Measurements from ENCODE around the gene SV2B.

Gene SV2B

GRCh38 chr15:91124132-91124531, 24.1 kb downstream of the SV2B start:
- TF ChIP-seq CTCF (IDR thresholded peaks at IDR 0.05; ENCODE audit: low read depth, low read length, missing control alignments): no peak
- no peak for DNase-seq (ENCODE audit: low read depth)
- H3K4me3 ChIP-seq (ENCODE audit: low read depth, low read length): no peak overlapping the region

DNA sequence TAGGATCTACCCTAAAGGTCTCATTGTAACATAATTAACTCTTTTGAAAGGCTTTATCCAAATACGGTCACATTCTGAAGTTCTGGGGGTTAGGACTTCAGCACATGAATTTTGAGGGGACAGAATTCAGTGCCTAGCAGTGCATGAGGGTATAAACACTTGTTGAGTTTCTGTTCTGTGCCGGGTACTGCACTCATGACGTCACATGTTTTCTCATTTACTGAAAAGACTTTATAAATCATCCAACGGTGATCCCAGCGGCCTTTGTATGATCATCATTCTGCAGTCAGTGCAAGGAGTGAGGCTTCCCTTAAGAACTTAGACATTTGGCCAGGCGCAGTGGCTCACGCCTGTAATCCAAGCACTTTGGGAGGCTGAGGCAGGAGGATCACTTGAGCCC, 25.1 kb downstream of the SV2B start:
- DNase-seq (ENCODE audit: low read depth): no peak
- H3K4me3 ChIP-seq (ENCODE audit: low read depth, low read length): no peak overlapping the region
- TF ChIP-seq CTCF (IDR thresholded peaks at IDR 0.05; ENCODE audit: low read depth, low read length, missing control alignments): no peak

GRCh38 chr15:91126080-91126479, 26.0 kb downstream of the SV2B start:
- no peak for TF ChIP-seq CTCF (IDR thresholded peaks at IDR 0.05; ENCODE audit: low read depth, low read length, missing control alignments)
- H3K4me3 ChIP-seq (ENCODE audit: low read depth, low read length): no peak overlapping the region
- DNase-seq (ENCODE audit: low read depth): no peak

DNA sequence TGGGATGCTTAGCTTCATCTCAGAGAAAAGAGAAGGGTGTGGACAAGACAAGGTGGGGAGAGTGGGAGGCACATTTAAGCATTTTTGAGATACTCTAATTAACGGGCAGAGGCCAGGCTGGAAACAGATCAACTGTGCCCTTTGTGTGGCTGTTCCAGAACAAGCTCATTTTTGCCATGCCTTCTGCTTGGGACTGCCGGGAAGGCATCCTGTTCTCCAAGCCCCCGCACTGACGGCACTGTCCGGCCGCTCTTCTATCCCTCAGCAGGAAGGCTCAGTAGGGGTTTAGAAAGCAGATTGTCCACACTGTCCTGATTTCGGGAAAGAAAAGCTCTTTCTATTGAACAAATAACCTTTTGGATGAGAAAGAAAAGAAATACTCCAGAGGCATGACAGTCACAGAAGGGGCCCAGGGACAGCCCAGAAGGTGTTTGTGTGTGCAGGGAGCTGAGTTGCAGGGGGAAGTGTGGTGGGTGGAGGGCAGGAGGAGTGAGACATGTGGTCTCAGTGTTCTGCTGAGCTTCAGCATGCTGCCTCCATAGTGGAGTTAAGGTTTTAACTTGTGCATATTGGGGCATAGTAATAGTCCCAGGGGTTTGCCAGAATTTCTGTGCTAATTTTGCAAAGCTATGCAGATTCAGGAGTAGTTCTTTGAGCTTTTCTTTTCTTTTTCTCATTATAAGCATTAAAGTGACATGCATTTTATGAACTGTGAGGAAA, 27.3 kb downstream of the SV2B start:
- no peak for DNase-seq (ENCODE audit: low read depth)
- TF ChIP-seq CTCF (IDR thresholded peaks at IDR 0.05; ENCODE audit: low read depth, low read length, missing control alignments): no peak
- H3K4me3 ChIP-seq (ENCODE audit: low read depth, low read length): no peak overlapping the region

GRCh38 chr15:91128016-91128415, 28.0 kb downstream of the SV2B start:
- no peak for TF ChIP-seq CTCF (IDR thresholded peaks at IDR 0.05; ENCODE audit: low read depth, low read length, missing control alignments)
- no peak for DNase-seq (ENCODE audit: low read depth)
- H3K4me3 ChIP-seq (ENCODE audit: low read depth, low read length): no peak overlapping the region

- no peak for DNase-seq (ENCODE audit: low read depth)
- TF ChIP-seq CTCF (IDR thresholded peaks at IDR 0.05; ENCODE audit: low read depth, low read length, missing control alignments): no peak
- H3K4me3 ChIP-seq (ENCODE audit: low read depth, low read length): no peak overlapping the region
These were observed 29.4 kb downstream of the SV2B start for GRCh38 chr15:91129436-91129835.

GRCh38 chr15:91132079-91132478, 32.0 kb downstream of the SV2B start:
- no peak for DNase-seq (ENCODE audit: low read depth)
- no peak overlapping the region for H3K4me3 ChIP-seq (ENCODE audit: low read depth, low read length)
- TF ChIP-seq CTCF (IDR thresholded peaks at IDR 0.05; ENCODE audit: low read depth, low read length, missing control alignments): no peak

Data from GM12864 (cell line).